Testis (tissue), 3 donors: ENCODE measurements around the gene PTRH2. TPM values are rescaled to one million over a fixed set of nuclear protein-coding genes. Genes with fewer than 3 reads are reported as not detected.

Experiments used
- DNase-seq: peaks from one replicate; pipeline ENCODE4 v3.0.0-alpha.2; 2019
- H3K27ac ChIP-seq, 2 donors: fragments of 200-600 bp; sonication (generic); one replicate each; pipeline ENCODE4 v1.5.1; 2019
- H3K27me3 ChIP-seq: fragments of 200-600 bp; sonication (generic); one replicate; pipeline ENCODE4 v1.5.1; 2019
- H3K36me3 ChIP-seq: fragments of 200-600 bp; sonication (generic); one replicate; pipeline ENCODE4 v1.5.1; 2017; ENCODE audit warnings: low read depth; ENCODE audit errors: missing control alignments
- H3K4me1 ChIP-seq: fragments of 200-600 bp; sonication (generic); one replicate; pipeline ENCODE4 v1.5.1; 2019
- H3K4me3 ChIP-seq, 2 donors: fragments of 200-600 bp; sonication (generic); one replicate each; pipeline ENCODE4 v1.5.1; 2017 to 2019
- H3K9me3 ChIP-seq: fragments of 200-600 bp; sonication (generic); one replicate; pipeline ENCODE4 v1.5.1; 2017
- CTCF ChIP-seq, 3 experiments: fragments of 450-650 bp in 2 of 3; fragments of 200-600 bp in 1 of 3; sonication (generic) in 1 of 3; IDR thresholded peaks; one replicate each; pipeline ENCODE4 v1.5.1; 2016 to 2019; ENCODE audit warnings: antibody characterized with exemption in 3 of 3, mild to moderate bottlenecking in 2 of 3, moderate library complexity in 1 of 3
- POLR2A ChIP-seq: fragments of 450-650 bp; IDR thresholded peaks from one replicate; pipeline ENCODE4 v1.6.1; 2017; ENCODE audit warnings: antibody characterized with exemption, mild to moderate bottlenecking, moderate library complexity
- WGBS, 2 donors: methylation state at CpG; one replicate each; pipeline ENCODE4 v1.1.5; 2018; 5-methylcytosine and 5-hydroxymethylcytosine counted together
- intact Hi-C: fragments of 100-400 bp; cut with DNase I; formaldehyde crosslinking; loops from one replicate; pipeline ENCODE4 v1.15.1; 2023; ENCODE audit warnings: low total_unique reads
- polyA plus RNA-seq: library from polyadenylated mRNA; stranded (reverse); fragments of 350-450 nt; fragmentation: Illumina TruSeq; extraction: RNeasy Lipid Tissue Mini Kit (QIAGEN cat#74804); gene quantifications from one replicate; pipeline ENCODE4 v1.2.3, GENCODE V29; 2014; ENCODE audit warnings: low read depth, low replicate concordance; ENCODE audit not compliant: insufficient read depth
- total RNA-seq, 2 donors: library from RNA; depleted of rRNA; stranded (reverse); fragments of >200 nt; gene quantifications; one replicate each; pipeline ENCODE4 v1.2.3, GENCODE V29; 2016

The PTRH2 gene
- total and polyA plus RNA-seq, 3 donors from 2014 or later, result 37.7 to 41.6 (median 40.5) TPM

- no peak for DNase-seq
- H3K36me3 ChIP-seq, result no peaks in the 10 kb centered on the region
- peaks cover 13% of the 10 kb centered on the region for H3K4me1 ChIP-seq
- intact Hi-C loops, result no loop called here
- H3K4me3 ChIP-seq, result no peak overlapping the region
- WGBS, 2 donors, result 90 to 94% methylated on average over 2 of the region's 2 CpGs
- TF ChIP-seq POLR2A, result no peak
- TF ChIP-seq CTCF (IDR thresholded peaks at IDR 0.05), result no peak
- H3K9me3 ChIP-seq, result no peaks in the 10 kb centered on the region
- H3K27ac ChIP-seq, result no peak overlapping the region
- H3K27me3 ChIP-seq, result no peaks in the 10 kb centered on the region
Measured at GRCh38 chr17:59714255-59714654, 7.0 kb upstream of the PTRH2 start.

GRCh38 chr17:59712862-59713261, 5.6 kb upstream of the PTRH2 start:
- H3K4me1 ChIP-seq, result peaks cover 16% of the 10 kb centered on the region
- no peaks in the 10 kb centered on the region for H3K36me3 ChIP-seq
- no peak overlapping the region for H3K27ac ChIP-seq
- 92 to 98% methylated on average over 2 of the region's 2 CpGs for WGBS, 2 donors
- TF ChIP-seq POLR2A (no peak), CTCF (IDR thresholded peaks at IDR 0.05) (no peak)
- no peaks in the 10 kb centered on the region for H3K27me3 ChIP-seq
- no peak for DNase-seq
- intact Hi-C loops, result no loop called here
- no peaks in the 10 kb centered on the region for H3K9me3 ChIP-seq
- no peak overlapping the region for H3K4me3 ChIP-seq

- no peaks in the 10 kb centered on the region for H3K36me3 ChIP-seq
- DNase-seq, result no peak
- H3K27me3 ChIP-seq, result no peaks in the 10 kb centered on the region
- peaks cover 16% of the 10 kb centered on the region for H3K4me1 ChIP-seq
- TF ChIP-seq CTCF (IDR thresholded peaks at IDR 0.05), result no peak
- TF ChIP-seq POLR2A, result no peak
- intact Hi-C loops, result no loop called here
- H3K9me3 ChIP-seq, result no peaks in the 10 kb centered on the region
- H3K27ac ChIP-seq, result no peak overlapping the region
- no peak overlapping the region for H3K4me3 ChIP-seq
Measured at GRCh38 chr17:59711936-59712335, 4.7 kb upstream of the PTRH2 start.

GRCh38 chr17:59707971-59708430, 771 bp upstream of the PTRH2 start:
- peak overlapping the region; percentile 82 to 91 for H3K27ac ChIP-seq
- peak overlapping the region; percentile 77 to 80 for H3K4me3 ChIP-seq
- intact Hi-C loops, result no loop called here
- TF ChIP-seq POLR2A (no peak), CTCF (IDR thresholded peaks at IDR 0.05) (no peak)
- 0 to 2% methylated on average over 10 to 15 of the region's 15 CpGs for WGBS, 2 donors
- no peaks in the 10 kb centered on the region for H3K36me3 ChIP-seq
- H3K27me3 ChIP-seq, result no peaks in the 10 kb centered on the region
- no peaks in the 10 kb centered on the region for H3K9me3 ChIP-seq
- H3K4me1 ChIP-seq, result peaks cover 16% of the 10 kb centered on the region
- DNase-seq, result no peak

GRCh38 chr17:59702304-59702703, 4.9 kb downstream of the PTRH2 start:
- 90 to 96% methylated on average over 7 of the region's 7 CpGs for WGBS, 2 donors
- TF ChIP-seq POLR2A (no peak), CTCF (IDR thresholded peaks at IDR 0.05) (no peak)
- intact Hi-C loops, result no loop called here
- Histone ChIP-seq H3K4me1 (peaks cover 6% of the 10 kb centered on the region), H3K9me3 (no peaks in the 10 kb centered on the region), H3K27me3 (no peaks in the 10 kb centered on the region), H3K27ac (no peak overlapping the region), H3K36me3 (no peaks in the 10 kb centered on the region), H3K4me3 (no peak overlapping the region)
- no peak for DNase-seq
